GM20431 (cell line): ENCODE data around the gene PGAP2.
"Not testable (repeated sequence)": the region's sequence is repeated elsewhere in the genome, so short reads cannot be mapped to it uniquely, and the experiment has no call there.

Experiments used
- in situ Hi-C: fragments of 300-500 bp; cut with MseI, MboI; formaldehyde crosslinking; loops from one replicate; pipeline ENCODE4 v1.15.0; 2020; ENCODE audit warnings: low sequenced_read_pairs; ENCODE audit not compliant: unreplicated experiment

PGAP2 gene

DNA sequence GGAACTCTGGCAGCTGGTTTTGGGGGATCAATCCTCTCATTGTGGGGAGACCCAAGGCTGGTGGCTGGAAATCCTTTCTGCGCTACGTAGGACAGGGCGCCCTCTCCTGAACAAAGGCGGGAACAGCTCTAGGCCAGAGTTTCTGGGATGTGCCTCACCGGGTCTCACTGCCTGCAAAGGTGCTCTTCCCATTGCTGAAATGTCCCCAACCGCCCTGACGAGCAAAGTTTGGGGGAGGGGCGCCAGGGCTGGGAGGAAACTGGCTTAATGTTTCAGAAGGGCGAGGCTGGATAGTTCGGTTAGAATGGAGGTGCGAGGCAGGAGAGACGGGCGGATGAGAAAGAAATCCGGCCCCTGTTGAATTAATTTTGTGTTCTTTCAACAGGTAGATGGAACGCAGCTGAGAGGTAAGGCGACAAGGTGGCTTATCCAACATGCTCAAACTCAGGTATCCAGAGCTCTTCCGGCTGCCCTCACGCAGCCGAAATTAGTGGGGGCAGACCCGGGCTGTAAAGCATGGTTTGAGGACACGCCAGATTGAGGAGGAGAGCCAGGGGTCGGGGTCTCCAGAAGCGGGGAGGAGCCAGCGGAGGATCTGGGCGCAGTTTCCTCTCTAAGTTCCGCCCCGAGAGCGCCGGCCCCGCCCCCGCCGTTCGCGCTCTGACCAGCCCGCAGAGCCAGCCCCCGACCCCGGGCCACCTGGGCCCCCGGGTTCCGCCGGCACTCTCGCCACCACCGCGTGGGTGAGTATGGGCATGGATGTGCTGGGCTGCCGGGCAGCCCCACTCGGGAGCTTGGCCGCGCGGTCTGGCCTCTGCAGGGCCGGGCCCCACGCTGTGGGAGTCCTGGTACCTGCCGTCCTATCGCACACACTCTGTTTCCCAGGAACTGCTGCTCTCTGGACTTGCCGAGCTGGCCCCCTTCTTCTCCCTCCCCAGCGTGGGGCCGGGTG lies at the start of gene PGAP2:
Gene PGAP2 (plus strand): TSS at position 652 of the 952 bp plus-strand sequence. CDS start 2,700 bp downstream, outside the sequence.
- in situ Hi-C loops: no loop called here

DNA sequence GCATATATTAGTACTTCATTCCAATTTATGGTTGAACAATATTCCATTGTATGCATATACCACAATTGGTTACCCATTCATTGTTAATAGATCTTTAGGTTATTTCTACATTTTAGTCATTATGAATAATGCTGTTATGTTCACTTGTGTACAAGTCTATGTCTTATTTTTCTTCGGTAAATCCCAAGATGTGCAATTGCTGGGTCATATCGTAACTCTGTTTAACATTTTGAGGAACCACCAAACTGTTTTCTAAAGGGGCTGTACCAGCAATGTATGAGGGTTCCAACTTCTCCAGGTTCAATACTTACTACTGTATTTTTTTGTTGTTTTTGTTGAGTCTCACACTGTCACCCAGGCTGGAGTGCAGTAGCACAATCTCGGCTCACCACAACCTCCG lies 44.1 kb upstream of the PGAP2 start:
- in situ Hi-C loops: no loop called here

GRCh38 chr11:3766836-3767235 lies 41.5 kb upstream of the PGAP2 start:
- in situ Hi-C loops: not testable (repeated sequence)

DNA sequence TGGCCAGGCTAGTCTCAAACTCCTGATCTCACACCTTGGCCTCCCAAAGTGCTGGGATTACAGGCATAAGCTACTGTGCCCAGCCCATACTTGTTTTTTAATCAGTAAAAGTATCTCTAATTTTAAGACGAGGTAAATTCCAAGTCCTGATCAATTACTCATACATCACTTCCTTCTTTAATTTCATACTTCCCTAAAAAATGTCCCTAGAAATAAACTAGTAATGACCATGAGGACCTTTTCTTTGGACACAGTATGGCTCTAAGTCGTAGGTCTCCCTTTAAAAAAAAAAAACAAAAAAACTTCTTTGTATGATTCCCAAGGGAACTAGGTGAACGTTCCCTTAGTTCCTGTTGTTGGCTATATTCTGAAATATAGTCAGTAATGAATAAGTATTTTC lies 40.8 kb upstream of the PGAP2 start:
- in situ Hi-C loops: no loop called here

DNA sequence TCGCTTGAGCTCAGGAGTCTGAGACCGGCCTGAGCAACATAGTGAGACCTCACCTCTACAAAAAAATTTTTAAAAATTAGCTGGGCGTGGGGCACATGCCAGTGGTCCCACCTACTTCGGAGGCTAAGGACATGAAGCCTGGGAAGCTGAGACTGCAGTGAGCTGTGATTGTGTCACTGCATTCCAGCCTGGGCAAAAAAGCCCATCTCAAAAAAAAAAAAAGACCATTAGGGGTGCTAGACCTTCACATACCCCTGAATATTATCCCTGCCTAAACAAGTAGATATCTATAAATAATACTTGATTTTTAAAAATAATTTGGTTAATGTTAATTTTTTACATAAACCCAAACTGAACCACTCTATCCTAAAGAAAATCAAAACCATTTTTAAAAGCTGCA lies 35.2 kb upstream of the PGAP2 start:
- in situ Hi-C loops: no loop called here

DNA sequence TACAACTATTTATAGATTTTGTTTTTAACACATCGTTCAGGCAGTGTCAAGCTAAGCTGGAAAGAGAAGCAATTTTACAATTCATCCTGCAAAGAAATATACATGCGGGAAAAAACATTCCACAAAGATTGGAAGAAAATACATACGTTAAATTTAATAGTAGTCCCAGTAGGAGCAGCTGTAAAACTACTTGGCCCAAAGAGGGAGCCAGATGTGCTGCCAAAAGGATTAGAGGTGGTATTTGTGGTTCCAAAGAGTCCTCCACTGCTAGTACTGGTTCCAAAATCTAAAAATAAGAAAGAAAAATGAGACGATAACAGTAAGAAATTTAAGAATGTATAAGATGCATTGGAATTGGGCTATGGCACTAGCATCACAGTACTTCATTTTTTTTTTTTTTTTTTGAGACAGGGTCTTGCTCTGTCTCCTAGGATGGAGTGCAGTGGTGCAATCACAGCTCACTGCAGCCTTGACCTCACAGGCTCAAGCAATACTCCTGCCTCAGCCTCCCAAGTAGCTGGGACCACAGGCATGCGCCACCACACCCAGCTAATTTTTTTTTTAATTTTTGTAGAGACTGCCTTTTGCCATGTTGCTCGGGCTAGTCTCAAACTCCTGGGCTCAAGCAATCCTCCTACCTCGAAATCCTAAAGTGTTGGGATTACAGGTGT lies 32.5 kb upstream of the PGAP2 start:
- in situ Hi-C loops: no loop called here

DNA sequence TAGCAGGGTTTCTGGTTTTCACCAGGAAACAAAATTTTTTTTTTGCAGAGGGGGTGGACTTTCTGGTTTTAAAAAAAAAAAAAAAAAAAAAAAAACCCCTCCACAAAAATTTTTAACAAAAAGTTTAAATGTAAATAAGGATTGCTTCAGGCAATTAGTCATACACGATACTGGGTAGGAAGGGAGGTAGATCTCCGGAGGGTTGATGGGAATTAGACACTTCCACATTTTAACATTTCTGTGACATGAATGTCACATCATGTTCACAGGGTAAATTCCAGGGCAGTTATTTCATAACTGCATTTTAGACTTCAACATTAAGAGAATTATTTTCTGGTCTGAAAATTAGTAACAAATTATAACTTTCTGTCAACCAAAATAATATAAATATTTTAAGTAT lies 26.9 kb upstream of the PGAP2 start:
- in situ Hi-C loops: no loop called here

- in situ Hi-C loops: no loop called here
Observed at GRCh38 chr11:3782963-3783362, 25.4 kb upstream of the PGAP2 start.

DNA sequence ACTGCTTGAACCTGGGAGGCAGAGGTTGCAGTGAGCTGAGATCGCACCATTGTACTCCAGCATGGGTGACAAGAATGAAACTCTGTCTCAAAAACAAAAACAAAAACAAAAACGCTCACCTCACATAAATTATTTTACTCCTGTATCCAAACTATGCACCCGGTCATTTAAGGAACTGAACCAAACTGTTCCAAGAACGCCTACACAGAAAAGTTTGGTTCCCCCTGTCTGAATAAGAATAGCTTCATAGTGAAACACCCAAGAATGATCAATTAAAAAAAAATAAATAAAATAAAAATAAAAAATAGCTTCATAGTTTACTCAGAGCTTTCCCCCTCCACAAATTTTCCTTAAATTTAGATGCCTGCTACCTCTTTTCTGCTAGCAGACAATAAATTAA lies 24.7 kb upstream of the PGAP2 start:
- in situ Hi-C loops: no loop called here

DNA sequence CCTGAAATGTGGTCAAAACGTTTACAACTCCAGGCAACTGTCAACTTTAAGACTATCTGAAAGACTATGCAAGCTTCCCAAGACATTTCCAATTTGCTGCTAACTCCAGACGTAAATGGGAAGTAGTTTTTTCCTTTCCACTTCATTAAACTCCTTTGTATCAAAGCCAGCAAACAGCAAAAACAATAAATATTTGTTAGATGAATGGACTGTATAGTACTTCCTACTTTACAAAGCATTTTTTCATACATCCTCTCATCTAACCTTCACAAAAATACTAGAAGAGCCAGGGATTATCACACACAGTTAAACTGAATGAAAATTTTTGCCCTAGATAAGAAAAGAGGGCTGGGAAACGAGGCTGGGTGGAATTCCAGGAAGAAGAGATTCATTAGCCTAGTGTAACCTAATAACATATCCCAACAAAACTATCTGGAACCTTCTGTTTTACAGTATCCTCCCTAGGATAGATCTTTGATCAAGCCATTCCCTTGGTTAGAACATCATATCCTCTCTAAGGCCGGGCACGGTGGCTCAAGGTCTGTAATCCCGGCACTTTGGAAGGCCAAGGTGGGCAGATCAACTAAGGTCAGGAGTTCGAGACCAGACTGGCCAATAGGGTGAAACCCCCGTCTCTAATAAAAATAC lies 21.5 kb upstream of the PGAP2 start:
- in situ Hi-C loops: no loop called here

DNA sequence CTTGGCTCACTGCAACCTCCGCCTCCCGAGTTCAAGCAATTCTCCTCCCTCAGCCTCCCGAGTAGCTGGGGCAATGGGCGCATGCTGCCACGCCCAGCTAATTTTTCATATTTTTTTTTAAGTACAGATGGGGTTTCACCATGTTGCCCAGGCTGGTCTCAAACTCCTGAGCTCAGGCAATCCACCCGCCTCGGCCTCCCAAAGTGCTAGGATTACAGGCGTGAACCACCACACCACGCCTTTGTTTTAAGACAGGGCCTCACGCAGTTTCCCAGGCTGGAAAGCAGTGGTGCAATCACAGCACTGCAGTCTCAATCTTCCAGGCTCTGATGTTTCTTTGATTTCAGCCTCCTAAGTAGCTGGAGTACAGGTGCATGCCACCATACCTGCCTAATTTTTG lies 14.0 kb upstream of the PGAP2 start:
- in situ Hi-C loops: not testable (repeated sequence)

DNA sequence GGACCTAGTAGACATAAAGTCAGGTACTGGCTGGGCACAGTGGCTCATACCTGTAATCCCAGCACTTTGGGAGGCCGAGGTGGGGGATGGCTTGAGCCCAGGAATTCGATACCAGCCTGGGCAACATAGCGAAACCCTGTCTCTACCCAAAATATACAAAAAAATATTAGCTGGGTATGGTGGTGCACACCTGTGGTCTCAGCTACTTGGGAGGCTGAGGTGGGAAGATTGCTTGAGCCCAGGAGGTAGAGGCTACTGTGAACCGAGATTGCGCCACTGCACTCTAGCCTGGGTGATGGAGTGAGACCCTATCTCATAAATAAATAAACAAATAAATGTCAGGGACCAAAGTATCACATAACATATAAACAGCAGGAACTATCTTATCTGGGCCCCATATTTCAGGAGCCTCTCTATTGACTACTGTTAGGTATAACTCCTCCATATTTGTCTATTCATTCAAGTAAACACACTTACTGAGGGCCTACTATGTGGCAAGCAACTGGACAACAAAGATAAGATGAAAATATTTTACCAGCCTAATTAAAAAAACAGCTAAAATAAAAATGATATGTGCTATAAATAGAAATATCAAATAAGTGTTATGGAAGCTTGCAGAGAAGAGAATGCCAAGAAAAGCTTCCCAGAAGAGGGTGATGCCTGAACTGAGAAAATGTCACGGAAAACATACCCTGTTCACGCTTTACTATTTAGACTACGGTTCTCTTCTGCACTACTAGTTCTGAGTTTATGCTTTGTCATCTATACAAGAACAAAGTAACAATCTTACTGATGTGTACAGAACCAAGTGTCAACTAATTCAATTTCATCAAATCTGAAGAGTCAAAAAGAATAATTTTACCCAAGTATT lies 13.0 kb upstream of the PGAP2 start:
- in situ Hi-C loops: no loop called here

GRCh38 chr11:3796002-3796311 lies 12.4 kb upstream of the PGAP2 start:
- in situ Hi-C loops: no loop called here

DNA sequence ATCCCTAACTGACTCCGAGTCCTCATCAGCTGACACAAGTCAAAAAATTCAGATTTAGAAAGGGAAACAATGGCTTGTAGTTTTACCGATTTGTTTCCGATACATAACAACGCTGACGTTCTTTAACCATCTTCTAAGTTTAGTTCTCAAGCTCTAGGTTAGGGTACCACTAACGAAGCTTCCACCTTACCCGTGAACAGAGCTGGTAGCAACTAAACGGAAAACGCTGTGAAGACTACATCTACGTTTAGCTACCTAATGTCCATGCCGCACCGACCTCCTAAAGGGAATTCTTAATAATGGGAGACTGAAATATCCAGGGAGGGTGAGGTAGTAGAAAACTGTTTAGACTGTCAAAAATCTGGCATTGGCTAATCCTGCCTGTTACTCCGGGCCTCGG lies 12.0 kb upstream of the PGAP2 start:
- in situ Hi-C loops: no loop called here

DNA sequence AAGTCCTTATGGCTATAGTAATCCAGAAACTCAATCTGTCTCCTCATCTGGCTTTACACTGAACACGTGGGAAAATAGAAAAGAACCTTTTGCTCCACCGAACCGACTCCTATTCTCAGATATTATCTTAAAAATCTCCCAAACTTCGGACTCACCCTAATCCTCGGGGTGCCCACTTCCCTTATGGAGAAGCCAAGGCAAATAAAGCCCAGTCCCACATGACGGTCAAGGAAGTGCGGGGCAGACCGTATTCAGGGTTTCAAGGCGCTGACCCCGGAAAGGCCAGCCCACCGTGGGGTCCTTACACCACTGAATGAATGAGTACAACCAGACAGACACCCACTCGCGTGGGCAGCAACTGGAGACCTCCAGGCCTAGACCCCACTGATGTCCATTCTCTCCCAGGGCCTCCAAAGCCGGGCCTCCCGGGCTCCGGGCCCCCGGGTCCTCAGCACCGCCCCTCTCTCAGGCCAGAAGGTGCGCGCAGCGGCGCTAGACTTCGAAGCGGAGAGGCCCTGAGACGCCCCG lies 11.5 kb upstream of the PGAP2 start:
- in situ Hi-C loops: no loop called here

- in situ Hi-C loops: no loop called here
Observed at GRCh38 chr11:3797329-3798090, 10.8 kb upstream of the PGAP2 start, which contains the start of gene NUP98. Gene NUP98, minus strand, starts transcription at chr11:3797554. Its CDS starts 15,437 bp downstream, at chr11:3782117.

- in situ Hi-C loops: no loop called here
Observed at GRCh38 chr11:3799143-3799542, 9.2 kb upstream of the PGAP2 start.

- in situ Hi-C loops: no loop called here
Observed at GRCh38 chr11:3799873-3800272, 8.5 kb upstream of the PGAP2 start.
